ENCODE data around the gene MOB4.

Gene MOB4

DNA sequence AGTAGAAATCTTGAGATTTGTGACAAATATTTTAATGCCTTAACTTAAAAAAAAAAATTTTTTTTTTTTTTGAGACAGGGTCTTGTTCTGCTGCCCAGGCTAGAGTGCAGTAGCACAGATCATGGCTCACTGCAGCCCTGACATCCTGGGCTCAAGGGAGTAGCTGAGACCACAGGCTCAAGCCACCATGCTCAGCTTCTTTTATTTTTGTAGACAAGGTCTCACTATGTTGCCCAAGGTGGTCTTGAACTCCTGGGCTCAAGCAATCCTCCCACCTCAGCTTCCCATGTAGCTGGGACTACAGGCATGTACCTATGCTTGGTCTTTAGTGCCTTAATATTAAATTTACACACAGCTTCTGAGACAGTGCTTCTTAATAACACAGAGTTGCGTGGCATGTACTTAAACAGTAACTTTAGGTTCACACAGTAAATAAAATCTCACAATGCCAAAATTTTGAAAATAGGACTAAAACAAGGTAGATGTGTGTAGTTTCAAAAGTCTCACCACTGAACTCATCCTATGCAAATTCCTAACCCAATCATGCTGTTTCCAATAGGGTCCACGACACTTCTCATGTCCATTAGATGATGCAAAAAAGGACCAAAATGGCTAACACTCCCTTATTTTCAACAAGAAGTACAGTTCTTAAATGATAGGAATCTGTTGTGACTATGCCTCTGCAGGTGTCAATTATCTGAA is 20.3 kb upstream of the MOB4 start:
- no peak overlapping the region for H3K27ac ChIP-seq
- TF ChIP-seq ZFX (IDR thresholded peaks at IDR 0.05; ENCODE audit: borderline replicate concordance), result no peak
- TF ChIP-seq, protein P1, sequence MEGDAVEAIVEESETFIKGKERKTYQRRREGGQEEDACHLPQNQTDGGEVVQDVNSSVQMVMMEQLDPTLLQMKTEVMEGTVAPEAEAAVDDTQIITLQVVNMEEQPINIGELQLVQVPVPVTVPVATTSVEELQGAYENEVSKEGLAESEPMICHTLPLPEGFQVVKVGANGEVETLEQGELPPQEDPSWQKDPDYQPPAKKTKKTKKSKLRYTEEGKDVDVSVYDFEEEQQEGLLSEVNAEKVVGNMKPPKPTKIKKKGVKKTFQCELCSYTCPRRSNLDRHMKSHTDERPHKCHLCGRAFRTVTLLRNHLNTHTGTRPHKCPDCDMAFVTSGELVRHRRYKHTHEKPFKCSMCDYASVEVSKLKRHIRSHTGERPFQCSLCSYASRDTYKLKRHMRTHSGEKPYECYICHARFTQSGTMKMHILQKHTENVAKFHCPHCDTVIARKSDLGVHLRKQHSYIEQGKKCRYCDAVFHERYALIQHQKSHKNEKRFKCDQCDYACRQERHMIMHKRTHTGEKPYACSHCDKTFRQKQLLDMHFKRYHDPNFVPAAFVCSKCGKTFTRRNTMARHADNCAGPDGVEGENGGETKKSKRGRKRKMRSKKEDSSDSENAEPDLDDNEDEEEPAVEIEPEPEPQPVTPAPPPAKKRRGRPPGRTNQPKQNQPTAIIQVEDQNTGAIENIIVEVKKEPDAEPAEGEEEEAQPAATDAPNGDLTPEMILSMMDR (IDR thresholded peaks at IDR 0.05), result no peak

DNA sequence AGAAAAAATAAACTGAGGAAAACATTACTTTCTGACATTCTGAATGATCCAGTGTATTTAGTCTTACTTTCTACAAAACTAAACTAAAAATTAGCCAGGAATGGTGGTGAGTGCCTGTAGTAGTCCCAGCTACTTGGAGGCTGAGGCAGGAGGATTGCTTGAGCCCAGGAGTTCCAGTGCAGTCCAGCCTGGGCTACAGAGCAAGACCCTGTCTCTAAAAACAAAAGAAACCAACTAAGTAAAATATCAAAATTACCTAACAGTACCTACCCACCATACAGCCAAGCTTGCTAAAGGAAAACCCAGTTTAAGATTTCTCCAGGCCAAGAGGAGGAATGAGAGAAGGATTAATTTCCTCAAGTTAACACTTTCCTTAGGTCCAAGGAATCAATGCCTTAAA is 19.2 kb upstream of the MOB4 start:
- TF ChIP-seq ZFX (IDR thresholded peaks at IDR 0.05; ENCODE audit: borderline replicate concordance), result no peak
- TF ChIP-seq, protein P1 (IDR thresholded peaks at IDR 0.05), result no peak
- H3K27ac ChIP-seq, result peak overlapping the region; percentile 99

DNA sequence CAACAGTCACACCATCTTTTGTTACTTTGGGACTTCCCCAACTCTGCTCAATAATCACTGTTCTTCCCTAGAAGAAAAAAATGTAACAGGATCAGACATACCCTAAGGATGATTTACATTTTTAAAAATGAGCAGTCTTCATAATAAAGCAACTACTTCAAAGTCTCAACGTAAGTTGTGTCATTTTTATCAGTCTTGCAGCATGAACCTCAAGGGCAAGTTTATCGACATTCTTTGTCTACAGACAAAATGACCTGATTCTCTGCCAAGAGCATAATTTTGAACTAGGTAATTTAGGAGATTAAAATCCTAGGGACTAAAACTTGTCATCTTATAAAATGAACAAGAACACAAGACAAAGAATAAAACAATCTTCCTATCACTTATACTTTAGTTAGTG is 18.5 kb upstream of the MOB4 start:
- no peak for TF ChIP-seq ZFX (IDR thresholded peaks at IDR 0.05; ENCODE audit: borderline replicate concordance)
- TF ChIP-seq, protein P1 (IDR thresholded peaks at IDR 0.05), result no peak
- H3K27ac ChIP-seq, result peak overlapping the region; percentile 99

DNA sequence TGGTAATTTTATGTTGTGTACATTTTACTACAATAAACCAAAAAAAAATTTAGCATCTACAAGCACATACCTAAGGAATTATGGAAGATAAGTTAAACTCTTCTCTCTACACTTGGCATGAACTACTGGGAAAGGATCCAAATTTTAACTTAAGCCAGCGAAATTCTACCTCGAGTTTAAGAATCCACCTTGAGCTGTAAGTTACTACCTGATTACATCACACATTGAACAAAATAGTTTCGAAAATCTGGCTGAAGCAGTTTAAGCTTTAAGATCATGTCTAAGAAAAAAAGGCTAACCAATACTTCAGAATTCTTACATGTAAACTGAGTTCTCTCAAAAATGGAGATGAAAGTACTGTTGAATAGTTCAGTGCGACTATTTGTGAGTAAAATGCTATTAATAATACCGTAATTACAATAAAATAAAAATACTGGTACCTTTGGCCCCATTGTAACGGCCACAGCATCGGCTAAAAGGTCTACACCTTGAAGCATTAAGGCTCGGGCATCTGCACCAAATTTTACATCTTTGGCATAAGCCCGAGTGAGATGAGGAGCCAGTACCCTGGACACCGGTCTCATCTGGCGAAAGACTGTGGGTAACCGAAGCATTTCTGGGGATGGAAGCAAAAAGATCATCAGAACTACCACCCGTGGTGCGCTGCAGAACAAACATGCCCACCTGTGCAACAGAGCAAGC is 17.5 kb upstream of the MOB4 start:
- peak overlapping the region; percentile 99 for H3K27ac ChIP-seq
- TF ChIP-seq ZFX (IDR thresholded peaks at IDR 0.05; ENCODE audit: borderline replicate concordance), result no peak
- TF ChIP-seq, protein P1 (IDR thresholded peaks at IDR 0.05), result no peak

DNA sequence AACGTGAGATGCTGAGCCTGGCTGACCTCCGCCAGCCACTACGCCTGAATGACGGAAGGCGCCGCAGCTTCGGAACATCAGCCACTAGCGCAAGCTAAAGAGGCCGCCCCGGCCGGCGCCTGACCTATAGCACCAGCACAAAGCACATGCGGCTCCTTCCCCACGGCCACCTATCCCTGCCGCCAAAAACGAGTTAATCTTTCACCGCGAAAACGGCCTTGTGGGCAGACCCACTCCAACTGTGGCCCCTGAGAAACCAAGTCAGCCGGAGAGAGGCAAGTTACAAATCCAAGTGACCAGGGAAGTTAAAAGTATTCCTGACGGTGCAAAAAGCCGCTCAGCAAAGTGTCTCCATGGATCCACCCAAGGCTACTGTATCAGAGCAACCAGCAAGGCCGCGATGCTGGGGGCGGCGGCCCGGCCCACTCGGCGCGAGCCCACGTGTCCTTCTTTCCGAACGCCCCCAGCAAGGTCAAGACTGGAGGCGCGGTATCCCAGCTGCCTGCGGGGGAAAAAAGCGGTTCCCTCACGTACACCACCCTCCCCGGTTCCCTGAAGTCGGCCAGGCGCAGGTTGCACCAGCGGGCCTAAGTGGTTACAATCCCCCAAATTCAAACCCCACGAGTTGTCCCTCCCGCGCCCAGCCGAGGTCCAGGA is 16.8 kb upstream of the MOB4 start:
- TF ChIP-seq, protein P1 (IDR thresholded peaks at IDR 0.05), result no peak
- TF ChIP-seq ZFX (IDR thresholded peaks at IDR 0.05; ENCODE audit: borderline replicate concordance), result no peak
- H3K27ac ChIP-seq, result peak overlapping the region; percentile 99

DNA sequence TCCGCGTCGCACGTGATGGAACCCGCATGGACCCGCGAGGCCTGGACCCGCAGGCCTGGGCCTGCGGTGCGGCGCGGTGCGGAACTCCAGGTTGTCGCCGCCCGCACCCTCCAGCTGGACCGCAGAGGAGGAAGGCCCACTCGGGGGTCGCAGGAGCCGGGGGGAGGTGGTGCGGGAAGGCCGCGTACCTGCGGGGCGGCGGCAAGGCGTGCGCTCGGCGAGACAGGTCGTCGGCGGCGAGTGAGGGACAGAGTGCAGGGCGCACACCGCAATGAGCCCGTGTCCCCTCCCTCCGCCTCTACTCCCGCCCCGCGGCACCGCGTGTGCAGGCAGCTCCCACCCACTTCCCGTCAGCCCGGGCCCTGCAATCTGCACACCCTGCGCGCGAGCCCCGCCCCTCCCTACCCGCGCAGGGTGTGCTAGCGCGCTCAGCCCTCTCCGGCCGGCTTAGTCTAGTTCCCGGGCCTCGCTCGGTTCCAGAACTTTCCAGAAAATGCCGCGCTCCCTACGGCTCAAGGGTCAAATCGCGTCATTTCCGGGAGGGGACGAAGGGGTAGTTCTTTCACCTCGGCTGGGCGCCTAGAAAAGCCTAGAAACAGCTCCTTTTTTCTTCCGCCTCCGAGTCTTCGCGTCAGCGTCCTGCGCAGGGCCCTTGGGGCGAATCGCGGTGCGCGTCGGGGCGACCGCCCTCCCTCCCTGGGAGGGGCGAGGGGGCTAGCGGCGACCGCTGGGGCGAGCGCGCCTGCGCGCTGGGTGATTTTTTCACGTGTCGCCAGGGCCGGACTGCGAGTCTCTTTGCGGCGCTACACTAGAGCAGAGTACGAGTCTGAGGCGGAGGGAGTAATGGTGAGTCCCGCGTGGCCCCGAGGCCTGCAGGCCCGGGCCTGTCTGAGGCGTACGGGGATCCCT is 16.0 kb upstream of the MOB4 start, which contains the start of the genes HSPD1 and HSPE1:
TSS of gene HSPD1 (minus strand) at position 247 of the 909 bp plus-strand sequence. CDS start 992 bp downstream, outside the sequence.
TSS of gene HSPE1 (plus strand) at position 786 of the 909 bp plus-strand sequence. CDS start at position 844, 58 bp downstream.
- no peak for TF ChIP-seq ZFX (IDR thresholded peaks at IDR 0.05; ENCODE audit: borderline replicate concordance)
- TF ChIP-seq, protein P1 (IDR thresholded peaks at IDR 0.05), result no peak
- H3K27ac ChIP-seq, result peak within 1 kb of the TSS; percentile 99
